K562 (cell line): ENCODE results near the gene FIBIN. TPM values are rescaled to one million over a fixed set of nuclear protein-coding genes. Genes with fewer than 3 reads are reported as not detected.

Experiments used
- ATAC-seq: fragments of 200-7000 bp; cut with Tn5 transposase; 3 replicates; pipeline ENCODE4 v1.9.1; 2020; ENCODE audit warnings: moderate library complexity
- BruUV-seq: library from RNA; stranded (reverse); fragments of 400-500 nt; replicated peaks from 2 replicates; lab custom pipeline; 2021; lab: Mats Ljungman, UMichigan
- CTCF ChIA-PET: fragments of 300-600 bp; formaldehyde crosslinking; extraction: SDS; loops from one replicate; lab custom pipeline; 2021; ENCODE audit warnings: low intra/inter-chr PET ratio; lab: Yijun Ruan, JAX
- POLR2A ChIA-PET: fragments of 300-600, 350-650 bp; sonication (Branson Sonifier 250); formaldehyde crosslinking; extraction: SDS; loops from one replicate; lab custom pipeline; 2021; ENCODE audit warnings: antibody characterized with exemption, inconsistent platforms; lab: Yijun Ruan, JAX
- DNase-seq, 4 experiments: peaks; one replicate each; pipeline versions ENCODE4 v3.0.0 to v3.0.0-alpha.2; 2011 to 2018; ENCODE audit warnings: low spot score in 3 of 4, mixed read lengths in 3 of 4; ENCODE audit errors: extremely low read depth in 1 of 4
- FAIRE-seq: peaks from 2 replicates; lab custom pipeline; 2011; peaks lifted over from hg19 to GRCh38; lab: Jason Lieb, UNC
- H2AFZ ChIP-seq: 2 replicates; pipeline ENCODE4 v1.6.0; 2011; ENCODE audit warnings: low read depth, low read length, control low read depth, inconsistent platforms
- H3K27ac ChIP-seq: fragments of 200-600 bp; 3 replicates; pipeline ENCODE4 v1.8.0; 2011; ENCODE audit warnings: low read depth, mild to moderate bottlenecking, control low read depth, inconsistent platforms, low read length, moderate library complexity, mixed read lengths; ENCODE audit errors: extremely low read depth
- H3K27me3 ChIP-seq, 2 experiments: fragments of 300-600 bp in 1 of 2; 2 replicates in 1 of 2; 3 replicates in 1 of 2; pipeline versions ENCODE4 v1.6.0 to v1.8.0; 2011; ENCODE audit warnings: inconsistent platforms in 2 of 2, low read length in 2 of 2, mild to moderate bottlenecking in 1 of 2, mixed read lengths in 1 of 2, moderate library complexity in 1 of 2; ENCODE audit not compliant: control insufficient read depth in 2 of 2, insufficient read depth in 2 of 2
- H3K36me3 ChIP-seq: fragments of 300-600 bp; 3 replicates; pipeline ENCODE4 v1.8.0; 2011; ENCODE audit warnings: mild to moderate bottlenecking, low read length, inconsistent platforms; ENCODE audit not compliant: control insufficient read depth, insufficient read depth
- H3K4me1 ChIP-seq, 2 experiments: fragments of 200-600 bp in 1 of 2; replicated peaks in 1 of 2; 2 replicates in 1 of 2; 3 replicates in 1 of 2; pipeline versions ENCODE4 v1.5.1 to v1.8.0; 2011; ENCODE audit warnings: inconsistent platforms in 2 of 2, low read length in 2 of 2, mild to moderate bottlenecking in 1 of 2, mixed read lengths in 1 of 2, moderate library complexity in 1 of 2; ENCODE audit not compliant: control insufficient read depth in 2 of 2, insufficient read depth in 2 of 2
- H3K4me2 ChIP-seq: 2 replicates; pipeline ENCODE4 v1.6.1; 2011; ENCODE audit warnings: low read length, control low read depth, inconsistent platforms, mixed read lengths; ENCODE audit not compliant: insufficient read depth
- H3K4me3 ChIP-seq: fragments of 200-600 bp; sonication (generic), shearing (Covaris generic); 2 replicates; pipeline ENCODE4 v1.5.1; 2016; ENCODE audit warnings: control low read depth, inconsistent platforms
- H3K79me2 ChIP-seq: fragments of 200-600 bp; 3 replicates; pipeline ENCODE4 v1.8.0; 2011; ENCODE audit warnings: low read length, inconsistent platforms; ENCODE audit not compliant: control insufficient read depth, insufficient read depth
- H3K9ac ChIP-seq, 2 experiments: 2 replicates each; pipeline versions ENCODE4 v1.6.0 to v1.6.1; 2011; ENCODE audit warnings: low read depth in 2 of 2, low read length in 2 of 2, control low read depth in 1 of 2, inconsistent platforms in 1 of 2, mild to moderate bottlenecking in 1 of 2, mixed read lengths in 1 of 2; ENCODE audit not compliant: insufficient read depth in 1 of 2
- H3K9me1 ChIP-seq: one replicate; pipeline ENCODE4 v1.6.0; 2011; ENCODE audit warnings: inconsistent platforms, mild to moderate bottlenecking, low read length, moderate library complexity; ENCODE audit not compliant: control insufficient read depth, insufficient read depth
- H3K9me3 ChIP-seq: replicated peaks from 2 replicates; pipeline ENCODE4 v1.5.1; 2011; ENCODE audit warnings: low read depth, low read length, inconsistent platforms; ENCODE audit not compliant: control insufficient read depth, insufficient read depth
- H4K20me1 ChIP-seq: replicated peaks from 2 replicates; pipeline ENCODE4 v1.6.1; 2011; ENCODE audit warnings: low read length, inconsistent platforms, mixed read lengths; ENCODE audit not compliant: control insufficient read depth, insufficient read depth
- HINFP ChIP-seq: fragments of 450-650 bp; conservative IDR thresholded peaks from 2 replicates; pipeline ENCODE4 v1.6.1; 2016; ENCODE audit warnings: missing genetic modification characterization, low read depth, mild to moderate bottlenecking, control low read depth, missing compliant biosample characterization
- RBBP5 ChIP-seq: fragments of 200-600 bp; sonication (generic); IDR thresholded peaks from 2 replicates; pipeline ENCODE4 v1.6.1; 2012; ENCODE audit warnings: borderline replicate concordance, mild to moderate bottlenecking, low read length, control low read depth, inconsistent platforms; ENCODE audit not compliant: insufficient read depth, poor library complexity, severe bottlenecking
- RBFOX2 ChIP-seq: fragments of 200-400 bp; formaldehyde crosslinking; IDR thresholded peaks from 2 replicates; pipeline ENCODE4 v1.6.1; 2017; ENCODE audit warnings: low read depth, mild to moderate bottlenecking, low read length, moderate library complexity
- WGBS: fragments of 100-300 bp; shearing (Covaris generic); methylation state at CpG from one replicate; pipeline ENCODE4 v1.1.6; 2016; ENCODE audit warnings: low coverage, mixed read lengths; ENCODE audit not compliant: insufficient coverage; ENCODE audit errors: missing lambda C conversion rate; 5-methylcytosine and 5-hydroxymethylcytosine counted together
- in situ Hi-C: fragments of 300-500 bp; cut with MboI; formaldehyde crosslinking; loops from 4 replicates; pipeline ENCODE4 v1.15.0; 2018; ENCODE audit warnings: inconsistent platforms, mixed read lengths
- intact Hi-C: fragments of 100-400 bp; cut with micrococcal nuclease; formaldehyde crosslinking; loops from 2 replicates; pipeline ENCODE4 v1.14.2; 2022
- polyA plus RNA-seq, 8 experiments: library from polyadenylated mRNA; depleted of rRNA in 4 of 8; stranded (reverse) in 5 of 8; unstranded in 3 of 8; fragments of >200 nt; fragmentation: Nextera tagmentation in 2 of 8; fragmentation: Illumina TruSeq in 1 of 8; extraction: Ambion mirVana in 2 of 8; extraction: Trizol in 1 of 8; gene quantifications; 2 replicates each; pipeline versions ENCODE4 v1.2.1 to v1.2.3, GENCODE V29; 2011 to 2014; ENCODE audit warnings: inconsistent platforms in 1 of 8, missing spikeins in 1 of 8
- total RNA-seq, 7 experiments: library from RNA; depleted of rRNA in 6 of 7; stranded (reverse); fragments of >200 nt in 6 of 7; fragmentation: Illumina TruSeq in 2 of 7; extraction: Trizol in 2 of 7; gene quantifications; 2 replicates each; pipeline versions ENCODE4 v1.2.1 to v1.2.3, GENCODE V29; 2011 to 2021; ENCODE audit warnings: low replicate concordance in 1 of 7

The FIBIN gene
- total and polyA plus RNA-seq, 9 of the 15 experiments (the other 6 are each of a cell fraction or from before 2014, with no cell fraction given): not detected

- TF ChIP-seq HINFP (tag): no peak
Measured at GRCh38 chr11:27022659-27023251, 28.8 kb downstream of the FIBIN start (continued).

GRCh38 chr11:27024865-27025264, 31.0 kb downstream of the FIBIN start:
- ATAC-seq: no peak
- 2% methylated on average over 3 of the region's 3 CpGs for WGBS
- no peak overlapping the region for H3K27ac ChIP-seq
- no peaks in the 10 kb centered on the region for H3K79me2 ChIP-seq
- intact Hi-C loops (no loop called here), in situ Hi-C loops (no loop called here)
- no peaks in the 10 kb centered on the region for H3K36me3 ChIP-seq
- no peaks in the 10 kb centered on the region for H3K27me3 ChIP-seq
- no peak overlapping the region for H2AFZ ChIP-seq
- H3K4me3 ChIP-seq: no peak overlapping the region
- H3K4me1 ChIP-seq: no peaks in the 10 kb centered on the region
- H4K20me1 ChIP-seq: no peaks in the 10 kb centered on the region
- H3K9me1 ChIP-seq: no peaks in the 10 kb centered on the region
- no TSS peak for BruUV-seq
- no peak overlapping the region for H3K9ac ChIP-seq
- no peak for FAIRE-seq
- POLR2A ChIA-PET: no interaction called here
- CTCF ChIA-PET: no interaction called here
- TF ChIP-seq RBFOX2 (no peak), RBBP5 (no peak)
- H3K4me2 ChIP-seq: no peak overlapping the region
- no peaks in the 10 kb centered on the region for H3K9me3 ChIP-seq
- no peak for DNase-seq
